T-helper 2 cell treated with Interferon-gamma antibody and Interleukin-4, amounts not matched to agents 100 ng/mL and 5 ng/mL, for 36 hours (primary cell): Measurements from ENCODE around the gene RPL13A. TPM values are rescaled to one million over a fixed set of nuclear protein-coding genes. Genes with fewer than 3 reads are reported as not detected.

Experiments used
- intact Hi-C: fragments of 100-400 bp; cut with micrococcal nuclease; formaldehyde crosslinking; loops from one replicate; pipeline ENCODE4 v1.15.1; 2023
- total RNA-seq: library from RNA; stranded (reverse); gene quantifications from 2 replicates; pipeline ENCODE4 v1.2.3, GENCODE V29; 2022

The RPL13A gene
- total RNA-seq: 2,471 and 2,495 TPM in 2 replicates

DNA sequence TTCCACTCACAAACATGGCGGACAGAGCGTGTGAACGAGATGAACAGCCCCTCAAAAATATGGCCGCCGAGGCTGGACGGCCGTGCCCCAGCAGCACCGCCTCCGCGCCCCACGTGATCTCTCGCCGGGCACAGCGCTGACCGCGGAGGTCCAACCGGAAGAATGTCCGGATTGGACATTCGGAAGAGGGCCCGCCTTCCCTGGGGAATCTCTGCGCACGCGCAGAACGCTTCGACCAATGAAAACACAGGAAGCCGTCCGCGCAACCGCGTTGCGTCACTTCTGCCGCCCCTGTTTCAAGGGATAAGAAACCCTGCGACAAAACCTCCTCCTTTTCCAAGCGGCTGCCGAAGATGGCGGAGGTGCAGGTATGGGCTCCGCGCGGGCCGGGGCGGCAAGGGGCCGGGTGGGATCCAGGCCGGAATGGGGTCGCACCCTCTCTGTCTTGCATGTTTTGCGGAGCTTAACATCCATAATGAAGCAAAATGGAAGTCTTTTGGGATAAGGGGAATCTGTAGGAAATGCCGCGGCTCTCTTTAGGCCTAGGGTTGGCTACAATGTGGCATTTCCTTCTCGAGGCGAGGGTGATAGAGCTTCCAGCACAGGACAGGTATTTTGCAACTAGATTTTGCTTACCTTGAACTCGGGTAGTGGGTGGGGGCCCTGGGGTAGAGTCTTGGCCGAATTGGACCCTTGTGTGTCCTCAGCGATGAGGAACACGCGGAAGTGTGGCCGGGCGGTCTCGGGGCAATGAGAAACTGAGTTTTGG lies at the start of gene RPL13A:
RPL13A (plus strand) TSS at position 332 of the 769 bp plus-strand sequence; CDS start at position 354, 22 bp downstream.
- intact Hi-C loops: loop anchor here (1.0 kb wide), 3 partner anchors 9 to 34 kb away; partner anchors contain the start of genes ALDH16A1, FLT3LG and RPS11

DNA sequence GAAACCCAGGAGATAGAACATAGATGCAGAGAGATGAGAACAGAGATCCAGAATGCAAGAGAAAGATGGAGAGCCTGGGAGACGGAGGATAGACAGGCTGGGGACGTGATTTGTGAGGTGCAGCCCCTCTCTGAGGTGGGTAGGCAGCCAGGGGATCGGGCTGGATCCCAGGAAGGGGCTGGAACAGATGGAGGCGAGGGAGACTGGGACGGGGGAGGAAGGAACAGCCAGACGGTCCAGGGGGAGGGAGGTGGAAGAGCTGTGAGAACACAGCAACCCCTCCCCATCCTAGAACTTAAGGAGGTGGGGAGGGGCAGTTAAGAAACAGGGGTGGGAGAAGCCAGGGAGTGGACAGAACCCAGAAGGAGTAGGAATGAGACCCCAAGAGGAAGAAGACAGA lies 49.1 kb upstream of the RPL13A start:
- intact Hi-C loops: no loop called here

DNA sequence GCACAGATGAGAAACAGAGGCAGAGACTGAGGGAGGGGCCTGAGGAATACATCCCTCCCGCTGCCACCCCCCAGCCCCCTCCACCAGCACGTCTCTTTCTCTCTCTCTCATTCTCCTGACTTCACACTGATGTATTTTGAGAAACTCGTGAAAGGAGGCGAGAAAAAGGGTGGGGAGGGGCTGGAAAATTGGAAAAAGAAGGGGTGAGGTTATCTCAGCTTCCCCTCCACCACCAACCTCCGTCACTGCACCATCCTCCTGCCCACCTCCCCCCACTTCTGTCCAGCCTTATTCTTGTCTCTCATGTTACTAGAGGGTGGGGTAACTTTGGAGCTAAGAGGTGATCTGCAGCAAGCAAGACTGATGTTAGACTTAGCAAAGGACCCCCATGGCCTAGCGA lies 47.6 kb upstream of the RPL13A start:
- intact Hi-C loops: loop anchor here (10.0 kb wide), 1 partner anchor 105 kb away; the partner anchor contains the start of gene CD37

DNA sequence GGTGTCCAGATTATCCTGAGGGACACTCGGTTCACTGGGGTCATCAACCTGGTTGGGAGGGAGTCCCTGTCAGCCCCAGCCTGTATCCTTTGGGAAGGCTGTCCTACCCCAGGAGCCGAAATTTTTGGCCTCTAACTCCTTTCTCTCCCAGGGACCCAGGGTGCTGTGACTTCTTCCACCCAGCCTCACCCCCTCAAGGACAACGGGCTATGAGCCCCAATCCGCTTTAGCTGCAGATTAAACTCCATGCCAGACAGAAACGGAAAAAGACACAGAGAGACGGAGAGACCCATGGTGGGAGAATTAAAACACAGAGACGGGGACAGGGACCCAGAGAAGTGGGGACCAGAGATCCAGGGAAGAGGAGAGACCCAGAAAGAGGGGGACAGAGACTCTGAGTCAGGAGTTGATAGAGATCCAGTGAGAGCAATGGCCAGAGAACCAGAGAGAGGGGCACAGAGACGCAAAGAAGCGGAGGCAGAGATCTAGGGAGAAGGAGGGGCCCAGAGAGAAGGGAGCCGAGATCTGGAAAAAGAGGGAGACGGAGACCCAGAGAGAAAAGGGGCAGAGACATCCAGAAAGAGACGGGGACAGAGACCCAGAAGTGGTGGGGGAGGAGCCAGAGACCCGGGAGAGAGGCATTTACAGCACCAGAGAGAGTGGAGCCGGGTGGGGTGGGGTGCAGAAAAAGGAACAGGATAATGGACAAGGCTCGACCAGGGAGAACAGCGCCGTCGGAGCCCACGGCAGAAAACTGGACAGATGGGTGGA lies 46.8 kb upstream of the RPL13A start:
- intact Hi-C loops: loop anchor here (10.0 kb wide), 1 partner anchor 106 kb away; the partner anchor contains the start of gene CD37

DNA sequence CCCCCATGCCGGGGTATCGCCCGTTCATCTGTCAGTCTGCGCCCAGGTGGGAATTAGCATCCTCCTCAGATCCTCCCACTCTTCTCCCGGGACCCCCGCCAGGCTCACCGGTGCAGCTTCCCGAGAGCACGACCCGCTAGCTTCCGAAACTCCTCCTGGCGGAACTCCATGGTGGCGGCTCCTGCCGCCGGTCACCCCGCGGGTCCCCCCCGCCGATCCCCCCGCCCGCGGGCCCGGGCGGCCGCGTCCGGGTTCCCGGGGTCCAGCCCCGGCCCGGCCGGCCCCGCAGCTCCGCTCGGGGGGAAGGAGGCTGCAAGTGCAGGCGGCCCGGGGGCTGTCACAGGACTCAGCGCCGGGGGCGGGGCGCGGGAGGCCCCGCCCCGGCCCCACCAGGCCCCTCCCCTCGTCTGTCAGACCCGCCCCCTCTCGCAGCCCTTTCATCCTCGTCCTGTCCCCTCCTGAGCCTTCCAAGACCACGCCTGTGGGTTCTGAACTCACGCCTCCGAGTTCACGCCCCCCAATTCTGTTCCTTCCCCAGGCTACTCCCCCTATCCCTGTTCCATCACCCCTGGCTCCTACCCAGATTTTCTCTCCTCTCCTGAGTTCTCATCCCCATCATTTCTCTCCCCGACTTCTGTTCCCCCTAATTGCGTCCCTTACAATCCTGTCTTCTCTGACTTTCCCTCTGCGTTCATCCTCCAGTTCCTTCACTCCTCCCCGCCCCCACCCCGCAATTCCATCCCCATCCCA lies 46.0 kb upstream of the RPL13A start, which contains the start of gene SLC17A7:
SLC17A7 (minus strand) TSS at position 318 of the 750 bp plus-strand sequence; CDS start at position 170, 148 bp downstream.
- intact Hi-C loops: loop anchor here (10.0 kb wide), 1 partner anchor 107 kb away; the partner anchor contains the start of gene CD37

DNA sequence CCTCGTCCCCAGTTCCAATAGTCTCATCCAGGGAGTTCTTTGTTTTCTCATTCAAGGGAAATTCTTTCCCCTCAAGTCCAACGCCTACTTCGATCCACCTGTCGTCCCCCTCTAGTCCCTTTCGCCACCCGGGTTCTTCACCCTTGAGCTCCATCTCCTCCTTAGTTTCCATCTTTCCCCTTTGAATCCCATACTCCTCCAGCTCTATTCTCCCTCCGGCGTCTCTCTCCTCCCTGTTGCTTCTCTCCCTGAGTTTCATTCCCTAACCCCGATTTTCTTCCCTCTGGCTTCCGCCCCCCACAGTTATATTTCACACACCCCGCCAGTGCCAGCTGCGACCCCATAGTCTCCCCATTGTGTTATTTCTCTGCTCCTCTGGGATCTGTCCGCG lies 45.5 kb upstream of the RPL13A start:
- intact Hi-C loops: loop anchor here (2.0 to 10.0 kb wide), 2 partner anchors 19 to 107 kb away; partner anchors contain the start of genes CD37 and PTH2

DNA sequence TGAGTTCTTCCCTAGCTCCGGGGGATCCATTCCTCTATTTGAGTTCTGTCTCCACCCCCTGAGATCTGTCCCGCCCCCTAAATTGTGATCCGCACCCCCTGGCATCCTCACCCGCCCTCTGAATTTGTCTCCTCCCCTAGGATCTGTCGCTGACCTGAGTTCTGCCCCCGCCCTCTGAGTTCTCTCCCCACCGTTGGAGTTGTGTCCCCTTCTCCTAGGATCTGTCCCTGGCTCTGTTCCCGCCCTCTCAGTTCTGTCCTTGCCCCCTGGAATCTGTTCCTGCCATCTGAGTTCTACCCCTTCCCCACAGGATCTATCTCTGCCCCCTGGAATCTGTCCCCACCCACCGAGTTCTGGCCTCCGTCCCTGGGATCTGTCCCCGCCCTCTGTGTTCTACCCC lies 45.1 kb upstream of the RPL13A start:
- intact Hi-C loops: loop anchor here (2.0 to 10.0 kb wide), 2 partner anchors 20 to 108 kb away; partner anchors contain the start of genes CD37 and PTH2

DNA sequence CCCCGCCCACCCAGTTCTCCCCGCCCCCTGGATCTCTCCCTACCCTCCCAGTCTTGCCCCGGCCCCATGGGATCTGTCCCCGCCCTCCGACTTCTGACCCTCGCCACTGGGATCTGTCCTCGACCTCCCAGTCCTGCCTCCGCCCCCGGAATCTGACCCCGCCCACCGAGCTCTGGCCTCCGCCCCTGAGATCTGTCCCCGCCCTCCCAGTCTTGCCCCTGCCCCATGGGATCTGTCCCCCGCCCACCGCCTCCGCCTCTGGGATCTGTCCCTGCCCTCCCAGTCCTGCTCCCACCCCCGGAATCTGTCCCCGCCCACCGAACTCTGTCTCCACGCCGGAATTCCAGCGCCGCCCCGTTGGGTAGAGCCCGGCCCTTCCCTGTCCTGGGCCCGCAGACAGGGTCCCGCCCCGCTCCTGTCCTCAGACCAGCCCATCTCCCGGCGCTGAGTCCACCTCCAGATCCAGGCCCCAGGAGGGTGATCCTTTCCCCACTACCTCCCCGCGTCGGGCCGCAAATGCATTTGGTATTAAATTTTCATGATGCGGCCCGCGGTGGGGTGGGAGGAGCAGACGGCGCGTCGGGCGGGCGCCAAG lies 44.5 kb upstream of the RPL13A start:
- intact Hi-C loops: loop anchor here (1.0 to 10.0 kb wide), 4 partner anchors 10 to 108 kb away; partner anchors contain the start of genes ALDH16A1, CD37 and PTH2

DNA sequence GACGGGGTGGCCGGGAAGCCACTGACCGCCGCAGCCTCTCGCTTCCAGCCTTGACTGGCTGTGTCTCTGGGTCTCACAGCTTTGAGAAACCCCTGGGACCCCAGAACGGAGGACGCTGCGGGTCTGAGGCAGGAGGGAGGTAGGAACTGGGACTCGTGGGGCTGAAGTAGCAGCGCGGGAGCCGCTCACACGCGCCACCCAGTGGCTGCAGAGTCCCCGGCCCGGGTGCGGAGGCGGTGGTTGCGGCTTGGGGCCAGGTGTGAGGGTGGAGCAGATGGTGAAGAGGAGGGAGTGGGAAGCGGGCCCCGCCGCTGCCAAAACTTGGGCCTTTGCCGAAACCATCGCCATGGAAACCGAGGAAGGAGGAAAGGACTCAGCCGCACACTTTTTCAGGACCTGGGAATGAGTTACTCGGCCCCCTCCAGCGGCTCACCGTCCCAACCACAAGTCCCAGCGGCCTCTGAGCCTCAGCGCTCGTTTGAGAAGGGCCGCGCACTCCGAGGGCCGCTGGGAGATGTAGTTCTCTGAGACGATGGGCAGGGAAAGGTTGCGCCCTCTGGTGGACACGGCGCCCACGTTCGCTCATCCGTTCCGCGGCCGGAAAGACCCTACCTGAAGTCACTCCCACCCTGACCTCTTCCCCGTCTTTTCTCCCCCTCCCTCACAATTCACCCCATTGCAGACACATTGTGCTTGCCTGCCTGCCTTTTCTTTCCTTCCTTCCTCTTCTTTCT lies 43.9 kb upstream of the RPL13A start:
- intact Hi-C loops: loop anchor here (1.0 to 10.0 kb wide), 4 partner anchors 10 to 109 kb away; partner anchors contain the start of genes ALDH16A1, CD37 and PTH2

DNA sequence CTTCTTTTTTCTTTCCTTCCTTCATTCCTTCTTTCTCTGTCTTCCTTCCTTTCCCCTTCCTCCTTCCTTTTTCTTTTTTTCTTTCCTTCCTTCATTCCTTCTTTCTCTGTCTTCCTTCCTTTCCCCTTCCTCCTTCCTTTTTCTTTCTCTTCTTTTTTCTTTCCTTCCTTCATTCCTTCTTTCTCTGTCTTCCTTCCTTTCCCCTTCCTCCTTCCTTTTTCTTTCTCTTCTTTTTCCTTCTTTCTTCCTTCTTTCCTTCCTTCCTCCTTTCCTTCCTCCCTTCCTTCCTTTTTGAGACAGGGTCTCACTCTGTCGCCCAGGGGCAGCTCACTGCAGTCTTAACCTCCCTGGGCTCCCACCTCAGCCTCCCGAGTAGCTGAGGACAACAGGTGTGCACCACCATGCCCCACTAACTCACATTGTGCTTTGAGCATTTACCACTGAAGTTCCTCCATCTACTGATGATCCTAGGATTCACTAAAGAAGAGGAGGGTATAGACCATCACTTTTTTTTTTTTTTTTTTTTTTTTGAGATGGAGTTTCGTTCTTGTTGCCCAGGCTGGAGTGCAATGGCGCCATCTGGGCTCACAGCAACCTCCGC lies 43.2 kb upstream of the RPL13A start:
- intact Hi-C loops: loop anchor here (10.0 kb wide), 1 partner anchor 109 kb away; the partner anchor contains the start of gene CD37

DNA sequence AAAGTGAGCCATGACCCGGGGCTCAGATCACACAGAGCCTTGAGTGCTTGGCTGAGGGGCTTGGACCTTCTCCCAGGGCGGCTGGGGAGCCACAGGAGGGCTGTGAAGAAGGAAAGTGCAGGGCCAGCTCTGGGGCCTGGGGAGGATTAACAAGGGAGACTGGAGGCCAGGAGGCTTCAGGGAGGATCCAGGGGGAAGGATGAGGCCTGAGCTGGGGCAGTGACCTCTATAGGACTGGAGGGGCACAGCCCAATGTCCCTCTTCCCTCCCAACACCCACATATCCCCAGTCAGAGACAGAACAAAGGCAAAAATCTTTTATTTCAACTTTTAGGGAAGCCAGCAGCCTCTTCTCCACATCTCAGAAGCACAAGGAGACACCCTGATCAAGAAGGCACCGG lies 41.4 kb upstream of the RPL13A start:
- intact Hi-C loops: loop anchor here (10.0 kb wide), 1 partner anchor 111 kb away; the partner anchor contains the start of gene CD37

DNA sequence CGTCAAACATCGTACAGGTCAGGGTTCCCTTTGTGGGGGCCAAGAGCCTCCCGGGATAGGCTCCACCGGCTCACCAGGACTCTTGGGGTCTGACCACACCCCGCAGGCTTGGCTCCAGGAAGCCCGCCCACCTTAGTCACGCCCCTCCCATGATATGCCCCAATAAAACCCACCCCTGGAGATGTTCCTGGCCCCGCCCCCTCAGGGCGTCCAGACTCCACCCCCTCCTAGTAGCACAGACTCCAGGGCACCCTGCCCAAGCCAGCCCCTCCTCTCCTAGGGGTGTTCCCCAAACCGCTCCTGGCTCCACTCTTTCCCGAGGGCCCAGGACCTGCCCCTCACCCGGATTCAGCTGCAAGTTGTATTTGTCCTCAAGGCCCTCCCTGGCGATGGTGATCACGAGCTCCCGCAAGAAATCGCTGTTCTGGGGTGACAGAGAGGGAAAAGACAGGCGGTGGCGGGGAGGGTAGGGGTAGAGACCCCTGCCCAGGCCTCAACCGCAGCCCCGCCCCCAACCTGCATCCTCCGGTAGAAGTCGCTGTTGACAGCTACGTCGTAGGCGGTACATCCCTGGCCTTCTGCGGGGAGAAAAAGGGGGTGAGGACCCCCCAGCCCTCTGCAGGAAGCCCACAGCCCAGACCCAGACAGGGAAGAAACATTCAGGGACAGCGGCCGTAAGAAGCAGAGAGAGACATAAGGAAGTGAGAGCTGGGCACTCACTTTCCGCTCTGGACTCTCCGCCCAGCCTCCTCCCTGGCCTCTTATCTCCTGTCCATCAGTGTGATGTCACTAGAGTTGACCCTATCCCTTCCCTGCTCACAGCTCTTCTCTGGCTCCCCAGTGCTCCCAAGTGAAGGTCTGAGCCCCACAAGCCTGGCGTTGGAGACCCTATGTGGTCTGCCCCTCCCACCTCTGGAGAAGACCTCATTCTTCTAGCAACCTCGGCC lies 39.6 kb upstream of the RPL13A start:
- intact Hi-C loops: loop anchor here (10.0 kb wide), 1 partner anchor 113 kb away; the partner anchor contains the start of gene CD37

DNA sequence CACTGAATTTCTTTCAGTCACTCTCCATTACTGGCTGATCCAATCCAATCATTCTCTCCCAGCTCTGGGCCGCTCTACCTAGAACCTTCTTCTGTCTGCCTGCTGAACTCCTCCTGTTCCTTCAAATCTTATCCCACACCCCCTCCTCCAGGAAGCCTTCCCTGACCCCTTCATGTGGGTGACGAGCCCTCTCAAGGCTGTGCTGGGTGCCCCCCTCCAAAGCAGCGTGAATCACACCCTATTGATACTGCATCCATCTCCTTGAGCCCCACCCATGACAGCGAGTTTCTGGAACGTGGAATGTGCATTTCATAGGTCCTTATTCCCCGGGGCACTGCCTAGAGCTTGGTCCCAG lies 39.0 kb upstream of the RPL13A start:
- intact Hi-C loops: loop anchor here (10.0 kb wide), 1 partner anchor 114 kb away; the partner anchor contains the start of gene CD37

DNA sequence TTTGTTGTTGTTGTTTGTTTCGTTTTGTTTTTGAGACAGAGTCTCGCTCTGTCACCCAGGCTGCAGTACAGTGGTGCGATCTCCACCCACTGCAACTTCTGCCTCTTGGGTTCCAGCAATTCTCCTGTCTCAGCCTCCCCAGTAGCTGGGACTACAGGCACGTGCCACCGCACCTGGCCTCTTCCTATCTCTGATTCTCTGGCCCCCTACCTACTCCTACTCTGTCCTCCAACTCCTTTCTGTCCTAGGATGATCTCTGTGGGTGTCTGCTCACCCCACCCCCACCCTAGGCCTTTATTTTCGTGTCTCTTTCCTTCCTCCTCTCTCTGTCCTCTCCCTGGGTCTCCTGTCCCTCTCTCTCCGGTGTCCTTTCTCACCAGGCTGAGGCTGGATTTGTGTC lies 37.0 kb upstream of the RPL13A start:
- intact Hi-C loops: no loop called here

DNA sequence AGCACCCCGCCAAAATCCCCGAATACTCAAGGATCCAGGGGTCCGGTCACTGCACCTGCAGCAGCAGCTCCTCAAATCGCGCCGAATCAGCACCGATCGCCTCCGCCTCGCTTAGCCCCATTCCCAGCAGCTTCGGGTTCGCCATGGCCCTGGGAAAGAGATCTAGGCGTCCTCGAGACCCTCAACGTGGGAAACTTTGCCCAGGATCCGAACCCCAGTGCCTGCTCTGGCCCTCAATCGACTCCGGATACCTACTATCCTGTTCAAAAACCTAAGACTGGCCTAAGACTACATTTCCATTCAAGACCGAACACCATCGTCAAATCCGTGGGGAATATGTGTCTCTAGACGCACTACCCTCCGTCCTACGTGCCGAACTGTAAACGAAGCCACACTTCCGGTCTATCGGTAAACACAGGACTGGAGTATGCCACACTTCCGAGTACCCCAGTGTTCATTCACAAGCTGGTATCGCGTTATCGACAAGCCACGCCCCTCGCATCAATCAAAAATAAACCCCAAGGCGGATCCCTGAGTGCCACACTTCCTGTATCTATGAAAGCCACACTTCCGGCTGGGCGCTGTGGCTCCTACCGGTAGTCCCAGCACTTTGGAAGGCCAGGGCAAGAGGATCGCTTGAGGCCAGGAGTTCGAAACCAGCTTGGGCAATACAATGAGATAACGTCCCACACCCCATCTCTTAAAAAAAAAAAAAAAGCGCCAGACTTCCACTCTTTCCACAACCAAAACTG lies 35.8 kb upstream of the RPL13A start, which contains the start of gene PIH1D1:
PIH1D1 (minus strand) TSS at position 385 of the 752 bp plus-strand sequence; CDS start at position 145, 240 bp downstream.
- intact Hi-C loops: no loop called here

DNA sequence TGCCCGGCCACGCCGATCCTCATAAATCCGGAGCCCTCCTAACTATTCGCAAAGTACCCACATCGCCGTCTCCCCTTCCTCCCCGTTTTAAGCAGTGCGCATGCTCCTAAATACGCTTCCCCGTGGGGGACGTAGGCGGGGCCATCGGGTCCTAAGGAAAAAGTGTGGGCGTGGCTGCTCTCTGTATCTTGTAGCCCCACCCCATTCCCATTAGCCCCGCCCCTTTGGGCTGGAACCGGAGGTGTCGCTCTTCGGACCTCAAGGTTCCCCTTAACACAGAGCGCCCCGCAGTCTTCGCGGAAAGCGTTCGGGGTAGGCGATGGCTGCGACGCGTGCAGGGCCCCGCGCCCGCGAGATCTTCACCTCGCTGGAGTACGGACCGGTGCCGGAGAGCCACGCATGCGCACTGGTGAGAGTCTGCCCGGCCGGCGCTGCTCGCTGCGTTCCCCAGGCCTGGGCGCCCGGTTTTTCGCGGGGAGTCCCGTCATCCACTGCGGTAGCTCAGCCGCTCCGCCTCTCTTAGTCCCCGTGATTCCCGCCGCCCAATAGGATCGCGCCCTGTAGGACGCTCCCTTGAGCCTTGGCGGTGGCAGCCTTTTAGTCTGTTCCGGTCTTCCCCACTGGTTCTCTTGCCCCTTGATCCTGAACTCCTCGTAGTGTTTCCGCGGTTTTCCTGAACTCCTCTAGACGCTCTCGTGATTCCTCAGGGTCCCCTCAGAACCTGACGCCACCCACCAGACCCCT lies 34.2 kb upstream of the RPL13A start, which contains the start of gene ALDH16A1:
ALDH16A1 (plus strand) TSS at position 213 of the 744 bp plus-strand sequence; CDS start at position 320, 107 bp downstream.
- intact Hi-C loops: loop anchor here (1.0 kb wide), 7 partner anchors 10 to 223 kb away; partner anchors contain the start of genes FLT3LG, RPL13A, RPS11 and RRAS
